GM18499 (cell line): Measurements from ENCODE around the gene OR10H1.
"Not testable (repeated sequence)": the region's sequence is repeated elsewhere in the genome, so short reads cannot be mapped to it uniquely, and the experiment has no call there.

Experiments used
- ATAC-seq: cut with Tn5 transposase; IDR thresholded peaks from one replicate; pipeline ENCODE4 v1.9.1; 2021; ENCODE audit warnings: moderate number of reproducible peaks; ENCODE audit not compliant: insufficient read depth, unreplicated experiment

Gene OR10H1

DNA sequence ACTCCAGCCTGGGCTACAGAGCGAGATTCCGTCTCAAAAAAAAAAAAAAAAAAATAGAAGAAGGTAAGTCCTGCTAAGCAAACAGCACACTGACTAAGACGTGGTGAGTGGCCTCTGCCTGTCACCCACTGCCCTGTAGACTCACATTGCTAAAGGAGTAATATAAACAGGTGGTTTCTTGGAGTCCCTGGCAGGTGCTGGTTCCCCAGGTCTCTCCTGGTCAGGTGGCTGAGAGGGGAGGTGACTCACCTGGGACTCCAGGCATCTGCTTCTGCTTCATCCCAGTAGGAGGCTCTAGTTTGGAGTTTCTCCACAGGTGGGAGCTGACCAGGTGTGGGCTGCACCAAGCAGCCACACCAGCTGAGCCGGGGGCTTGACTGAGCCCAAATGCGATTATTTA lies at the start of gene OR10H1:
Gene OR10H1, minus strand, starts transcription at position 359 of the 400 bp plus-strand sequence. CDS start 7,627 bp downstream, outside the sequence.
- no peak for ATAC-seq

DNA sequence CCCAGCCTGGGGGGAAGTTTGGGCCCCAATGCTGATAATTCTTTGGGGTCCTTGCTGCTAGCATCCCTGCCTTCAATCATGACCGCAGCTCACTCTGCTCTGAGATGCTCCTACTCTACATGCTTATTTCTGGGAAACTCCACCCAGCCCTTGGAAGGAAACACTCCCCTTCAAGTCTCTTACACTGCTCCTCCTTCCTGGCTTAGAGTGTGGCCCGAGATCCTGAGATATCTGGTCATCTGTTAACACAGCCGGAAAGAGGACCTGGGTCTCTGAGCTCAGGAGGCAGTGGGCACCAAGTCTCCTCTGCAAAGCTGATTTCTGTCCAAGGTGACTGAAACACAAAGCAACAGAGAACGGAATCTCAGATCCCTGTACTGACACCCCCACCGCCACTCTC lies 49.4 kb upstream of the OR10H1 start:
- ATAC-seq: no peak

GRCh38 chr19:15863272-15863671 lies 47.8 kb upstream of the OR10H1 start:
- no peak for ATAC-seq

- no peak for ATAC-seq
Measured at GRCh38 chr19:15862444-15862843, 47.0 kb upstream of the OR10H1 start.

DNA sequence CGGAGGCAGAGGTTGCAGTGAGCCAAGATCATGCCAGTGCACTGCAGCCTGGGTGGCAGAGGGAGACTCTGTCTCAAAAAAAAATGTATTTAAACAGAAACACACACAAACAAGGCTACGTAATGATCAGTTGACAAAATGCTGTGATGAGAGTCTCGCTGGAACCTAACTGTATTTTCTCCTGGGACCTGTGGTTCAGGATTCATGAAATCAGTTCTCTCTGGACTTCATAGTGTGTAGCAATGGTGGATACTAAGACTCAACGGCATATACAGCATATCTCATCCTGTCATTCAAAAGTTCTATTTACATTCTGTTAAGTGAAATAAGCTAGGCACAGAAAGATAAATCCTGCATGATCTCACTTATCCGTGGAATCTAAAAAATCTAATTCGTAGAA lies 45.1 kb upstream of the OR10H1 start:
- ATAC-seq: no peak

- ATAC-seq: no peak
Measured at GRCh38 chr19:15859187-15859586, 43.7 kb upstream of the OR10H1 start.

DNA sequence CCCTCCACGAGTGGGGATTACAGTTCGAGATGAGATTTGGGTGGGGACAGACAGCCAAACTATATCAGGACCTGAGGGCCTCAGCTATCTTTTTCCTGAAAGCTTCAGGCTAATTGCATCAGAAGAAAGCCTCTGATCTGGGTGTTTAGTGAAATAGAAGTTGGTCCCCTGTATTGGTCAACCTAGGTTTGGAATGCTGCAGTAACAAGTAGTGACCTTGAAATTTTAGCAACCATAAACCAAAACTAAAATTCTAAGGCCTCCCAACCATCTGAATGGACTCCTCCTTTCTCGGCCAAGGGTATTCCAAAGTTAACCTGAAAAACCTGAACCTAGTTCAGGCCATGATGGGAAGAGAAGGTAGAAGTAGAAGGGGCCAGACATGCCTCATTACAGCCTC lies 34.9 kb upstream of the OR10H1 start:
- no peak for ATAC-seq

- ATAC-seq: no peak
Measured at GRCh38 chr19:15846923-15847322, 31.5 kb upstream of the OR10H1 start.

DNA sequence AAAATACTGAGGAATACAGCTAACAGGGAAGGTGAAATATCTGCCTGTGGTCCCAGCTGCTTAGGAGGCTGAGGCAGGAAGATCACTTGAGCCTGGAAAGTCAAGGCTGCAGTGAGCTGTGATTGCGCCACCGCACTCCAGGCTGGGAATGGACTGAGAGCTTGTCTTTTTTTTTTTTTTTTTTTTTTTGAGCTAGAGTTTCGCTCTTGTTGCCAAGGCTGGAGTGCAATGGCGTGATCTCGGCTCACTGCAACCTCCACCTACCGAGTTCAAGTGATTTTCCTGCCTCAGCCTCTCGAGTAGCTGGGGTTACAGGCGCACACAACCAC lies 28.4 kb upstream of the OR10H1 start:
- not testable (repeated sequence) for ATAC-seq

GRCh38 chr19:15843203-15843893 lies 27.9 kb upstream of the OR10H1 start:
- ATAC-seq: no peak

DNA sequence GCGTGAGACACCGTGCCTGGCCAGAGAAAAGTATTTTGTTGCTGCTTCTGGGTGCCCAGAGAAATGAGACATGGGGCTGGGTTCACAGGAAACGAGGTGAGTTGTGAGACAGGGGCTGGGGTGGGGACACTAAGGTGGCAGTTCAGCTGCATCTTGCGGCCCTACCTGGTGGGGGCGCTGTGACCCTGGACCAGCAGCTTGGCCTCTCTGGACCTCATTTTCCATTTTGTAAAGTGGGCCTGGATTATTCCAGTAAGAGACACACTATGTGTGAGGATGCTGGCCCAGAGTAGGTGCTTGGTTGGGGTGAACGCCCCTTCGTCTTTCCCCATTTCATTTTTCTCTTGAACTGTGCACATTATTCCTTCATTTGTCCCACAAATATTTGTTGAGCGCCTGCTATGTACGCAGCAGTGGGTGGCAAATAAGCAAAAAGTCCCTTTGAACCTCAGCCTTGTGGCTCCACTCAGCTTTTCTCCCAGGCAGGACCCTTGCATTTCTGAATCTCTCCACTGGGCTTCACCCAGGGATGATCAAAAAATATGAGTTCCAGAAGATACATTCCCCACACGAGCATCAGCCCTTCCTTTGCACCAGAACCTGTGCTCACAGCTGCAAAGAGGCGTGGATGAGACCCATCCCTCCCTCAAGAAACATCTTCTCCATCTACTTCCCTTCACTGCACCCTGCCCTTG lies 26.6 kb upstream of the OR10H1 start:
- ATAC-seq: no peak

DNA sequence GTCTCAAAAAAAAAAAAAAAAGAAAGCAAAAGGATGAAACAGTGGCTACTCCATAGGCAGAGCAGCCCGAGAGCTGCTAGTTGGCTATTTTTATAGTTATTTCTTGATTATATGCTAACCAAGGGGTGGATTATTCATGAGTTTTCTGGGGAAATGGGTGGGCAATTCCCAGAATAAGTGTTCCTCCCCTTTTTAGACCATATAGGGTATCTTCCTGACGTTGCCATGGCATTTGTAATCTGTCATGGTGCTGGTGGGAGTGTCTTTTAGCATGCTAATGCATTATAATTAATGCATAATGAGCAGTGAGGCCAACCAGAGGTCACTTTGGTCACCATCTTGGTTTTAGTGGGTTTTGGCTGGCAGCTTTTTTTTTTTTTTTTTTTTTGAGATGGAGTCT lies 25.4 kb upstream of the OR10H1 start:
- ATAC-seq: no peak

- ATAC-seq: not testable (repeated sequence)
Measured at GRCh38 chr19:15839888-15840287, 24.4 kb upstream of the OR10H1 start.

GRCh38 chr19:15838351-15838750 lies 22.9 kb upstream of the OR10H1 start:
- no peak for ATAC-seq

DNA sequence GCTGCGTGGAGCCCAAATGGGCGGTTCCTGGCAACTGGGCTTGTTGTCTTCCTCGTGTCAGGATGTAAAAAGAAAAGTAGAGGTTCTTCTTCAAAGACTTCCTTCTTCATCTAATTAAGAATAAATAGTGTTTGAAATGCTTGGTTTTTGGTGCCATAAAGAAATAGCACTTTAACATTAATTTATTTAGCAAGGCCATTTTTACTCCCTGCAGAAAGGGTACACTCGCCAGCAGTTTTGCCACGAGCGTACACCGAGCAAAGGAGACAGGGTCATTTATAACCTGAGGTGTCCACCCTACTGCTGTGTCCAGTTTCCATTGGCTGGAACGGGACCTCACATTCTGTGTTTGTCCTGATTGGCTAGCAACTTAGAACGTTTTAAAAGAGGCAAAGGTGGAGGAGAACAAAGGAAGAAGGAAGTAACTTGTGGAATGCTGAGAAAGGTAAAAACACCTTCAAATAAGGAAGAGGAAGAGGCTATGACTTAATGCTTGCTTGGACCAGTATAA lies 21.8 kb upstream of the OR10H1 start:
- no peak for ATAC-seq

DNA sequence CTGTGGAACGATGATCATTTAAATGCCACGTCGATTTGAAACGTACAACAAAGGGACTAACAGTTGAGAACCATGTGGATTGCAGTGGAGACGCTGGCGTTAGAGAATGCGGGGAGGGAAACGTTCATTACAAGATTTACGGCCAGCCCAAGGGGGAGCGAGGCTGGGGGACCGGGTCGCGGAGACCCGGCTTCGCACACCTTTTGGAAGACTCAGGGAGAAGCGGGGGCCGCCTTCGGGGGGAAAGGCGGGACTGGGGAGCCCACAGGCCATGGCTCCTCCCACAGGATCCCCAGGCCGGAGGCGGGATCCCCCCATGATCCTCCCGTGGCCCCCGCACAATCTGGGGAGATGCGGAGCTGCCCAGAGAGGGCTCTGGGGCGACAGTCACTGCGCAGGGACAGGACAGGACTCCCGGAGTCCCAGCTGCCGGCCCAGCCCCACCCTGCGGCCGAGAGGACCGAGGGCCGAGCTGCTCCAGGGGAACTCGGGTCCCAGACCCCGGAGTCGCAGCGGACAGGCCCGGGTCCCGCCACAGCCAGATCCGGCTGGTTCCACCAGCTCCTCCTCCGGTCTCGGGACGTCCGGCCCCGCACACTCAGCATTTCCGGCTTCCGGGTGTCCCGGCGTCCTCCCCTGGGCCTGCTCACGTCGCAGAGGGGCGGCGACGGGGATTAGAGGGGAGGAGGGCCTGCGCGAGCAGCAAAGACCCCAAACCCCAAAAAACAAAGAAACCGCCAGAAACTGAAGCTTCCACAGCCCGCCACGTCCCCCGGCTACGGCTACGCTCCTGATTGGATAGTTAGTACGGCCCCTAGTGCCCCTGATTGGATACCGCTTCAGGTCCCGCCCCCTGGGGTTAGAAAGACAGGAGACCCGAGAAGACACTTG lies 21.1 kb upstream of the OR10H1 start:
- peak; percentile 84 for ATAC-seq

GRCh38 chr19:15835565-15836329 lies 20.3 kb upstream of the OR10H1 start:
- ATAC-seq: not testable (repeated sequence)

- not testable (repeated sequence) for ATAC-seq
Measured at GRCh38 chr19:15834232-15834631, 18.8 kb upstream of the OR10H1 start.

GRCh38 chr19:15831626-15832025 lies 16.2 kb upstream of the OR10H1 start:
- ATAC-seq: no peak

- ATAC-seq: no peak
Measured at GRCh38 chr19:15829786-15830185, 14.3 kb upstream of the OR10H1 start.
